ENCODE data around the gene POLR2L.

POLR2L gene

DNA sequence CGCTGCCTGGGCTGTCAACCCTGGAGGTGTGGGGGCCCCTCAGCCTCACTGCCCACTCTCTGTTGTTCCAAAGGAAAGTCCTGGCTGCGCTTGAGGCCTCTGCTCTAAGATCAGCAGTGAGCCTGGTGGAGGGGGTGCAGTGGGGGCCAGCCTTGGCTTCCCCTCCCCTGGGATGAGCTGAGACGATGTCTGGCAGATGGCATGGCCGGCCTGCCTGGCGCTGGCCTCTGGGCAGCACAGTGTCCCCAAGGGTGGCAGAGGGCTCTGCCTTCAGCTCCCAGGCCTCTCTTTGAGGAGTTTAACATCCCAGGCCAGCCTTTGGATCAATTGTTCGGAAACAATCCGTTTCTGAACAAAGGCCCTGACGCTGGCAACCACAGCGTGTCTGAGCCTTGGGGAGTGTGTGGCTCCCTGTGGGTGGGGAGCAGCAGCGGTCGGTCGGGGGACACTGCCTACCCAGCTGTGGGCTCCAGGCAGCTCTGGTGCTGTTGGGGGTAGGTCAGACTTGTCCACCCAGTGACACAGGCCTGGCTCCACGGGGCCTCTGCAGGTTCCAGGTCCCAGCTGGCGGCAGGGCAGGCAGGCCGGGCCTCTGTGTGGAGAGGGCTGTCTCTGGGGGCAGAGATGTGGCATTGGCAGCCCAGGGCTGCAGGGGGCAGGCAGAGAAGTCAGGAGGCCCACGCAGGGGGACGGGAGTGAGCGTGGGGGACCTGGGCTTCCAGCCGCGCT is 12.4 kb upstream of the POLR2L start:
- no peak for DNase-seq (ENCODE audit: low read depth)

DNA sequence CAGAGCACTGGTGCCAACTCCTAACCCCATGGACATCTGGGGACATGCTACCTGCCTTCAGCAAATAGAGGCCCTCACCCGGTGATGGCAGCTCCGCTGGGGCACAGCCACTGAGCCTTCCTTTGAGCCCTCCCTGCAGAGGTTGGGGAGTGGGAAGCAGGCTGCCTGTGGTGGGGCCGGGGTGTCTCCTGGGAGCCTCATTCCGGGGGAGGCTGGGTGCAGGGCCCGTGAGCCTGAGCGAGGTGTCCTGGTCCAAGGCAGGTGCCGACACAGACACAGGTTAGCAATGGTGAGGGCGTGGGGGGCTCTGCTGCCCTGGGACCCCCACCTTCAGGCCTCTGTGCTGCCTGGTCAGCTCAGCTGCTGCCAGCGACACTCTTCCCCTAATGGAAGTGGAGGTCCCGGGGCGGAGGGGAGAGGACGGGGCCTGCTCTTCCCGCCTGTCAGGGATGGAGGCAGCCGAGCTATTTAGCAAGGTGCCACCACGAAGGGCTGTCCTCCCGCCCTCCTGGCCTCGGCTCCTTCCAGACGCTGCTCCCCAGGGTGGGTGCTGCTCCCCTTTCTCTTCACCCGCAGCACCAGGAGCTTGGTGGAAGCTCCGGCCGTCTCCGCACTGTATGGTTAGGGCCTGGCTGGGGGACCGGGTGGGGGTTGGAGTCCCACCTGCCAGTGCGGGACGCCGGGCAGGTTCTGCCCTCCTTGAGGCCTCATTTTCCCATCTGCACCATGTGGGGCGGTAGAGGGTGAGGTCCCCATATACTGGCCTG is 11.5 kb upstream of the POLR2L start:
- DNase-seq (ENCODE audit: low read depth) = no peak

DNA sequence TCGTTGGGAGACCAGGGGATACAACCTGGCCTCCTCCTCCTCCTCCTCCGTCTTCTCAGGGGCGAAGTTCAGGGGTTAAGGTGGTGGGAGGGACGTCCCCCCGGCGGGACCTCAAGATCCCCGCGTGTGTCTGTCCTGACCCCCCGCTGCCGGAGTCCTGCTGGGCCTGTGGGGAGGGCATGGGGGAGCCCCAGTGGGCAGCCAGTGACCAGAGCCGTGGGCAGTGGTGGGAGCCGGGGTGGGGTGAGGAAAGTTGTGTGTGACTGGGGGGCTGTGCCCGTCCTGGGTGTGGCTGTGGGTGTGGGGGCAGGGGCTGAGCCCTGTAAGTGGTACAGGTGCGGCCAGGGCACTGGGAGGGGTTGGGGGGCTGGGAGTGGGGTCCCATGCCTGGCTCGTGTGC is 10.4 kb upstream of the POLR2L start:
- no peak for DNase-seq (ENCODE audit: low read depth)

DNA sequence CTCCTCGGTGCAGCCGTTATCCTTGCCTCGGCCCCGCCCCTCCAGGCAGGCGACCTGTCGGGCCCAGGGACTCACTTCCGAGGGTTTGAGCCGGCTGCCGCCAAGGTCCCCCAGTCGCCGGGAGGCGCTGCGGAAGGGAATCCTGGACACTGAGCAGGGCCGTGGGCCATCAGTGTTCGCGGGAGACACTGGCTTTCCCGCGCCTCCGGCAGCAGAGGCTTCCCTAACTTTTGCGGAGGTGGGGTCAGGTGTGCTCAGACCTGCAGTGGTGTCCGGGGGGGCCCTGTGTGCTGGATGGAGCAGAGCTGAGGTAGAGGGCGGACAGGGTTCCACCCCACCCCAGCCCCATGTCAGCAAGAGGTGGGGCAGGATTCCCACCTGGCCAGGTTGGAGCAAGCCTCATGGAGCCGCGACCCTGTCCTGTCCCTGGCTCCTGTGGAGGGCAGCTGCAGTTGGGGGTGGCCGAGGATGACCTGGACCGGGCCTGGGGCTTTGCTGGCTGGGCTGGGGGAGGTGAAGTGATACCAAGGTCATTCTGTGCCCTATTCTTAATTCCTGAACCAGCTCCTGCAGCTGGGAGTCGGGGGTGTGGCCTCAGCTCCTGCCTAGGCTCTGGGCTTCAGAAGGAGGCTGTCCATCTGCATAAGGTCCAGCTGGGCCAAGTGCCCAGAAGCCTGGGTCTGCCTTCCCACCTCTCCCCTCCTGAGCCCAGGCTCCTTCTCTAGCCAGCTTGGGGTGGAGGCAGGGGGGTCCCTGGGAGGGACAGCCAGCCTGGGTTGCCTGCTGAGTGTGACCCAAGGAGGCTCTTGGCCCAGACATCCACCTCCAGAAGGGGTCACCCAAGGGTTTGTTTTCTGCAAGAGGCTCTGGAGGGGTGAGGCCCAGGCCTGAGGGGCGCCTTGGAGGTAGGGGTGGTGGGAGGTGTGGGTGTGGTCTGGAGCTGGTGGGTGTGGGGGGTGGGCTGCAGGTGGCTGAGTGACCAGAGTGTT is 8.7 kb upstream of the POLR2L start:
- no peak for DNase-seq (ENCODE audit: low read depth)

DNA sequence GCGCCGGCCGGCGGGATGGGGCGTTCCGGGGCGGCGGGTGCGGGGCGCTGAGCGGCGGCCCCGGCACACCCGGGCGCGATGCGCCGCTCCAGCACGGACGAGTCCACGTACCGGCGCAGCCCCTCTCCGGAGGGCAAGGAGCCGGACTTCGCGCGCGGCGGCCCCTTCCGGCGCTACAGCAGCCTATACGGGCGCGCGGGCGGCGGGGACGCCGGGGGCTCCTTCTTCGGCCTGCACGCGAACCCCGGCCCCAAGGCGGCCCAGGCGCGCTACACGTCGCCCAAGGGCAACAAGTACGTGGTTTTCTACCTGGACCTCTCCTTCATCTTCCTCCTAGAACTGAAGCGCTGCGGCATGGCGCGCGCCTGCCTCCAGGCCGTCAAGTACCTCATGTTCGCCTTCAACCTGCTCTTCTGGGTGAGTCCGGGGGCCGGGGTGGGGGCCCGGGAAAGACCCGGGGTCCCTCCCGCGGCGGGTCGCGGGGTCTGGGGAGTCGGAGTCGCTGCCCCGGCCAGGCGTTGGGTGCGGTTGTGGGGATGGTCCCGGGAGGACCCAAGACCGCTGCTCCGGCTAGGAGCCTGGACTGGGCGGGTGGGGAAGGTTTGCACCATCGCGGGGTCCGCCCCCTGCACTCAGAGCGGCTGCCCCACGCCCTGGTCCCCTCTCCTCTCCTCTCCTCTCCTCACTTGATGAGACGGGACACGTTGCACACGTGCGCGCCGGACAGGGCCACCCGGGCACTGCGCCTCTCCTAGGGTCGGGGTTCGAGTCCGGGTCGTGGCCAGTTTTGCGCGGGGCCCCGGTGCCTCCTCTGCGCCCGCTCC is 7.8 kb upstream of the POLR2L start:
- DNase-seq (ENCODE audit: low read depth) = no peak

DNA sequence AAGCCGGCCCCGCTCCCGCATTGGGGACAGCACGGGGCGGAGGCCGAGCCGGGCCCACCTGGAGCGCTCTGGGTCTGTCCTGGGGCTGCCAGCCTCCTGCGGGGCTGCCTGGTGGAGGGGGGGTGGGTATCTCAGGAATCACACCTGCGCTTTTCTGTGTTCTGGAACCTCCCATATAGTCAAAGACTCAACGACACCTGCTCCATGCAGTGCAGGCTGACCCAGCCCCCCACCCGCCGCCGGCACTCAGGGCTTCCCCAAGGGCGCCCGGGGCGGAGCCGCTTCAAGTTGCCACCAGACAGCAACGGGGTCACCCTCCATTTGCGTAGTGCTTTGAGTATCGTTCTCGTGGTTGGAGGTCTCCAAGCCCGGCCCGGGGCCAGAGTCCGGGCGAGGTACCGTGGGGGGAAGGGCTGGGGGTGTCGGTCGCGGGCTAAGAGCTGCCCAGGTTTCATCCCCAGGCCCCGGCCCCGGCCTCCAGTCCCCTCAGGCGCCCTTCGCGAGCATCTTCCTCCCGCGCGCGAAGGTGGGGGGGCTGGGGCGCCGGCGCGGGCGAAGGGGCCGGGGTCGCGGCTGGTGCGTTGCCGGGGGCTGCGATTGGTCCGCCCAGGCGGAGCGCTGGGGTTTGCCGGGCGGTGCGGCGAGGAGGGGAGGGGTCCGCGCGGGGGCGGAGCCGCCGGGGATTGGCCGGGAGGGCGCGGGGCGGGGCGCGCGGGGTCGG is 6.9 kb upstream of the POLR2L start:
- no peak for DNase-seq (ENCODE audit: low read depth)

DNA sequence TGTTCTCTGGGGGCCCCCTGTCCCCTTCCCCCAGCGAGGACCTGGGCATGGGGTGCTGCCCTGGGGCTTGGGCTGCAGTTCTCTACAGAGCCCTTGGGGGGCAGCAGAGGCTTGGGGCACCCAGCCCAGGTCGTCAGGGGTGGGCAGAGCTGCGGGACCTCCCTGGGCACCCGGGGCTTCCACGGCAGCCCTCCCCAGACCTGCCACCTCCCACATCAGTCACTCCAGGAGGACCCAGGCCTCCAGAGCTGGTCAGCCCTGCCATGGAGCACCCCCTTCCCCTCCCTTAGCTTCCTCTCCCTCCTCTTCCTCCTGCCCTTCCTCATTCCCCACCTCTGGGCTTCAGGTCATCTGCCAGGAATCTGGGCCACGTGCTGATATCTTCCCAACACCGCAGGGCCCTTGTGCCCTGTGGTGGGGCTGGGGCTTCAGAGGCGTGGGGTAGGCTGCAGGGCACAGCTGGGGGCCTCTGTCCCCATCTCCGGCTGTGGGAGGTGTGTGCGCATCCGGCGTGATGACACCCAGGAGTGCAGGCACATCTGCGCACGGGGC is 6.1 kb upstream of the POLR2L start:
- DNase-seq (ENCODE audit: low read depth) = no peak

DNA sequence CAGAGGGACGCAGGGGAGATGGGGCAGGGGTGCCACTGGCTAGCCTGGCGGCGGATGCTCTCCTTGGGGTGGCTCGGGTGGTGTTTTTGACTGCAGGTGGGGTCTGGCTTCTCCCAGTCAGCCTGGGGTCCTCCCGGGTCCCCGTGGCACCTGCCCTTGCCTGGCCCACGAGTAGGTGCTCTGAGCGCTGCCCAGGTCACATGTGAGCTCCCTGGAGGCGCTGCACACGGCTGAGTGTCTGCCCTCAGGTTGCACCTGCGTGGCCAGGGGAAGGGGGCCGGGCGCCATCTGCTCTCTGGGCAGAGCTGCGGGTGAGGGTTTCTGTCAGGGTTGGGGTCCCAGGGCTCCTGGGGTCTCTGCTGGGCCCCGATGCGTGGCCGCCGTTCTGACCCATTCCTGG is 5.5 kb upstream of the POLR2L start:
- DNase-seq (ENCODE audit: low read depth) = no peak

DNA sequence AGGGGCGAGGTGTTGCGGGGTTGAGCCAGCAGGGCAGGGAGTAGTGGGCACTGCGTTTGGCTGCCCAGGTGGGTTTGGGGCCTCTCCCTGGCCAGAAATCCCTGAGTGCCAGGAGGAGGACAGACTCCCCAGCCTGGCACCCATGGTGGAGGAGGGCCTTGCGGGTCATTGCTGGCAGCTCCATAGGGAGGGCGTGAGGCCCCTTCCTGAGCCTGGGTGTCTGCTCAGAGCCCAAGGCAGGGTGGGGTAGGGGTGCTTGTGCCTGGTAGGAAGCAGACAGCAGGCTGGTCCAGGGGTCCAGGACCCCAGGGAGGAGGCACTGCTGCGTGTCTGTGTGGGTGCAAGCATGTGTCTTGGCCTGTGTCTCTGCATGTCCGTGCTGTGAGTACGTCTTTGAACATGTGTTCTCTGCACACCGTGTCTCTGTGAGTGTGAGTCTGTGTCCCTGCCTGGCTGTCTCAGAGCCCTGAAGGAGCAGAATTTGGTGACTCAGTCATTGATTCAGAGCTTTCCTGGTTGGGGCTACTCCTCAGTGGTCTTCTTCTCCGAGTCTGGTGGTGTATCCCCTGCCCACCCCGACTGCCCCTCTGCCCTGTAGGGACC is 4.3 kb upstream of the POLR2L start:
- no peak for DNase-seq (ENCODE audit: low read depth)

DNA sequence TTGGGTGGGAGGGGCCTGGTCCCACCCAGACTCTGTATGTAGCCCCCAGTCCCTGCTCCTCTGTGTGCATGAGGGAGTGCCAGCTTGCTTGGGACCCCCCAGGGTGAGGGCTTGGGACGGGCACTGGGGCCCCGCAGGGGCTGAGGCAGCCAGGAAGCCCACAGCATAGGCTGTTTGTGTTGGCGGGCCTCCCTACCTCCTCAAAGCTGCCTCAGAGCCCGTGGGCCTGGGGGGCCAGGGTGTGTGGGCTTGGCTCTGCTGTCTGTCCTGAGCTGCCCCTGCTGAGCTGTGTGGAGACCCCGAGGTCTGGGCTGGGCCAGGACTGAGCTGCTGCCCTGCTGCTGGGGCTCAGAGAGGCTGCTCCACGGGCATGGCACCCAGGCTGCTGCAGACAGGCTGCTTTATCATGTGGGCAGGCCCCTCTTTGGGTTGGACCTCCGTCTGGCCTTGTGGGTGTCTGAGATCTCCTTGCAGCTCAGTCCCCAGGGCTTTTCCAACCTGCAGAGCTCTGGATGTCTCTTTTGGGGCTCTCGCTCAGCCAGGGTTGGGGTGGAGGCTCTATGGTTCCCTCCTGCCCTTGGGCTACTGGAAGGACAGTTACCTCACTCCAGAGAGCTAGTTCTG is 3.7 kb upstream of the POLR2L start:
- no peak for DNase-seq (ENCODE audit: low read depth)

DNA sequence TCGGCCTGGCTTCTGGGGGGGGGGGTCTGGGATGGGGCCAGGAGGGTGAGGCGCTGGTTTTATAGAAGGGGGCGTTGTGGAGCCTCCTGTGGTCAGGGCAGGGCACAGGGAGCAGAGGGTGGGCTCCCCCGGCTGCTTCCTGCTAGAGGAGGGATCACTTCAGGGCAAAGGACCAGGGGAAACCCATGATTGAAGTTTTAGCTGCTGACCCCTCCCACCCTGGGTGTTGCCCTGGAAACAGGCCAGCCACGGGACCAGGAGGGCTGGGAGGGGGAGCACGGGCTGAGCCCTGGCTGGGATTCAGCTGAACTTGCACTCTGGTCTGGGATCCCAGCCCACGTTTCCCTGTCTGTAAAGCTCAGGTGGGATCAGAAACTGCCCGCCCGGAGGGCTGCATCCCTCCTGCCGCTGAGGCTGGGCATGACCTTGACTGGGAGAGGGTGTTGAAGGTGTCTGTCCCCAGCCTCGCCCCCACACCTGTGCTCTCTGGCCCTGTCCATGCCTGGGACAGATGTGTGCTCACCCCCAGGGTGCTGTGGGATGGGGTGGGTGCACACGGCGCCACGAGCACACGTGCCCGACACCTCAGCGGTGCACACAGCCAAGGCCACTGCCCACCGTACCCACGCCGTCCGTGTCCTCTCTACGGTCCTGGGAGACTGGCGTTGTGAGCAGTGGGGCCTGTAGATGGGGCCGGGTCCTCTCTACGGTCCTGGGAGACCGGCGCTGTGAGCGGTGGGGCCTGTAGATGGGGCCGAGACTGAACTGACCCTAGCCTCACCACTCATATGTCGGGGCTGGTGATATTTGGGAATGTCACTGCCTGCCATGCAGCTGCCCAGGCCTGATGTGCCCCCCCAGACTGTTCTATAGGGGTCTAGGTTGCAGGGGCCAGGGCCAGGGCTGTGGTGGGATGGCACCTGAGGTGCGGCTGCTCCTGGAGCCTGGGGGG is 2.6 kb upstream of the POLR2L start:
- DNase-seq (ENCODE audit: low read depth) = no peak

DNA sequence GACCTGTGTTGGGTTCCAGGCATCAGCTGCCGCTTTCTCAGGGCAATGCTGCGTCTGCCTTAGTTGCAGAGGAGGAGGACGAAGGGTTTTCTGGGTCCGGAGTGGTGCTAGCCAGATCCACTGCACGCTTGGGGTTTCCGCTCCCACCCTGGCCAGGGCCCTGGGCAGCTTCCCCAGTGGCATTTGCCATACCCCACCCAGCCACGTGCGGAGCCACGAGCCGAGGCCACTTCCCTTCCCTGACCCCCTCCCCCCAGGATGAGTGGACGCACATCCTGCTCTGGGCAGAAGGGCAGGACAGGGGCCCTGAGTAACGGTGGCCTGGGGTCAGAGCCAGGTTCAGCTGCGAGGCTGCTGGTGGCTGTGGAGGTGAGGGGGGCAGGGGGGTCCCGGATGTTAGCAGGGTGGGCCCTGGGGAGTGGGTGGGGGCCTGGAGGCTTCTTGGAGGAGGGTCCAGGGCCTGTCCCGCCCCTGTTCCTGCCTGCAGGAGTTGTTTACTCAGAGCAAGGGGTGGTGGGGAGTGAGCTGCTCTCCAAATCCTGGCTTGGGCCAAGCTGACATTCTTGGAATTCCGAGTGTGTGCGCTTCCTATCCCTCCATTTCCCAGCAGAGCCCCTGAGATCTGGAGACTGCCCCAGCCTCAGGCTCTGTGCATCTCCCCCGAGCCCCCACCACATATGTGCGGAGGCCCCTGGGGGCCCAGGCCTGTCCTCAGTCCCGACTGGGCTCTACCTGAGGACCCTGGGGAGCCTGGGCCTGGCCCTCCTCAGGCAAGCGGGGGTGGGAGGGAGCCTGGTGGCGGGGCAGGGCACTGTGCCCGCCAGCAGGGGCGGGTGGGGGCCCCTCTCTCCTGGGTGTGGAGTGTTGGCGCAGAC is 1.7 kb upstream of the POLR2L start:
- no peak for DNase-seq (ENCODE audit: low read depth)

DNA sequence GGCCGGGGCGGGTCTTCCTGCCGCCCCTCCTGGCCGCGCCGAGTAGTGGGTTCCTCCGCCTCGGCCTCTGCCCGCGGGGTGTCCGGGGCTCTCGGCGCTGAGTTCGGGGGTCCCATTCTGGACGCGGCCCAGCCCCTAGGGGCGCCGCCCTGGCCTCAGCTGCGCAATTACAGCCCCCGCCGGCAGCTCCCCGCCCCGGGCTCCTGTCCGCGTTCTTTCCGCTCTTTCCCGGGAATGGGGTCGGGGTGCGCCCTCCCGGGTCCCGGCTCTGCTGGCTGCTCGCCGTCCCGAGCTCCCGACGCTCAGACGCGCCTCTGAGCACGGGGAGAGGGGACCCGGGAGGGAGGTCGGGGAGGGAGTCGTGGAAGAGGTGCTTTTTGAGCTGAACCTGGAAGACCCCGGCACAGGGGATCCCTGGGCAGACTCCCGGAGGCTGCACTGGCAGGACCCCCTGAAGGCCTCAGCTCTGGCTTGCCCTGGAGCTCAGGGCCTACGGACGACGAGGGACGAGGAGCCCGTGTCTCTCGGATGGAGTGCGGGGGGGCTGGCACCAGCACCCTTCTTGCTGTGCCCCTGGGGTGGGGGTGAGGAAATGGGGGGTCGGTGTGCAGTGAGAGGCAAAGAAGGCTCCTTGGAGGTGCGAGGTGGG is 881 bp upstream of the POLR2L start:
- no peak for DNase-seq (ENCODE audit: low read depth)

DNA sequence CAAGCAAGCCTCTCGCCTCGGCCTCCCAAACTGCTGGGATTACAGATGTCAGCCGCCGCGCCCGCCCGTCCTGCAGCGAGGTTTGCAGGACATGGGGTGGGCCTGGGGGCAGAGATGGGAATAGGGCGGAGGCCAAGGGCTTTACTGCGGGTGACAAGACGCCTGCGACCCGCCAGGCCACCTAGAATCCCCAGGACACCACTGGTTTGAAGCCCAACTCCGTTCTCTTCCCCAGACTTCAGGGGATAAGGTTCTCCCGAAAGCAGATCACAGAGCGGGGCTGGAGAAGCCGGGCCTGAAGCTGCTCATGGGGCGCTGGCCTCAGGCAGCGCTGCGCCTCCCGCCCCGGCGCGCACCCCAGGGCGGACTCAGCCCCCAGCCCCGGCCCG is 354 bp downstream of the POLR2L start:
- DNase-seq (ENCODE audit: low read depth) = no peak

DNA sequence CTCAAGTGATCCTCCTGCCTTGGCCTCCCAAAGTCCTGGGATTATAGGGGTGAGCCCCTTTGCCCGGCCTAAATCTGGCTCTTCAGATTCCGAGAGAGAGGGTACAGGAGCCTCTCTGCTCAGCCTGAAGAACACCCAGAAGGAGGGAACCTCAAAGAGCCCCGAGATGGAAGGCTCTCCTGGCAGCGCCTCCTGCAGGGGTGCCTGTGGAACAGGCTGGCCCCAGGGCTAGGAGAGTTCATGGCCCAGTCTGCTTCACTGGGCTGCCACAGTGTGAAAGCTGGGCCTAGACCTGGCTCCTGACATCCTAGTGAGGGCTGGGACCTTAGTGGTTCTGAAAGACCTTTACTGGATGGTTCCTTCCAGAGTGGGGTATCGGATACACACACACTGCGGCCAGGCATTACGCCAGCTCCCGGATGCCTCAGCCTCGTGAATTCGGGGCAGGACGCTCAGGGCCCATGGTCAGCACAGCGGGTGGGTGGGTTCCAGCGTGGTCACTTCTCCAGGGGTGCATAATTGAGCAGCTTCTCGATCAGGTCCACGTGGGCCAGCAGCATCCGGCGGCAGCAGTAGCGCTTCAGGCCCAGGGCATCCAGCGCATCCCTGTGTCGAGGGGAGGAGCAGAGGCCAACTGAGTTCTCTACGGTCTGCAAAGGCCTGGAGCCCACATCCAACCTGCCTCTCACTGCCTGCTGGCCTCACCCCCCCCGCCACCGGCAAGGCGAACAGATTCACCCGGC is 2.3 kb downstream of the POLR2L start:
- DNase-seq (ENCODE audit: low read depth) = no peak

DNA sequence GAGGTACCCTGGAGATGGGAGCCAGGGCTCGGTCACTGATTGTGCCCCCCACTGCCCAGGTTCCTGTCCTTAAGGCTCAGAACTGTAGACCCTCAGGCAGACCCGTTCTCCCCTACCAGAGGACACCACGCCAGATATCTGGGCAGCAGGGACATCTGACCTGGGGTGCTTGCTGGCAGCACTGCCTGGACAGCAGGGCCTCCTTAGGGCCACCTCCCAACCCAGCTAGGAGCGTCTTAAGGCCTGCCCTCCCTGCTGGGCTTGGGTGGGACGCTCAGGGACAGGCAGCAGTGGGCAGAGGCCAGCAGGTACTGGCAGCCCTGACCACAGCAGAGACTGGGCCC is 3.1 kb downstream of the POLR2L start:
- no peak for DNase-seq (ENCODE audit: low read depth)

Measured in stimulated activated CD8-positive, alpha-beta memory T cell treated with anti-CD3 and anti-CD28 coated beads, Interleukin-7, amount 100 ng/mL, for 24 hours (primary cell).